CD4-positive, alpha-beta T cell treated with Interferon gamma for 1 hour (primary cell): ENCODE measurements around the gene C10orf67.
"Not testable (repeated sequence)": the region's sequence is repeated elsewhere in the genome, so short reads cannot be mapped to it uniquely, and the experiment has no call there.

Experiments used
- DNase-seq: peaks from one replicate; pipeline ENCODE4 v3.0.0-alpha.2; 2020

Gene C10orf67

DNA sequence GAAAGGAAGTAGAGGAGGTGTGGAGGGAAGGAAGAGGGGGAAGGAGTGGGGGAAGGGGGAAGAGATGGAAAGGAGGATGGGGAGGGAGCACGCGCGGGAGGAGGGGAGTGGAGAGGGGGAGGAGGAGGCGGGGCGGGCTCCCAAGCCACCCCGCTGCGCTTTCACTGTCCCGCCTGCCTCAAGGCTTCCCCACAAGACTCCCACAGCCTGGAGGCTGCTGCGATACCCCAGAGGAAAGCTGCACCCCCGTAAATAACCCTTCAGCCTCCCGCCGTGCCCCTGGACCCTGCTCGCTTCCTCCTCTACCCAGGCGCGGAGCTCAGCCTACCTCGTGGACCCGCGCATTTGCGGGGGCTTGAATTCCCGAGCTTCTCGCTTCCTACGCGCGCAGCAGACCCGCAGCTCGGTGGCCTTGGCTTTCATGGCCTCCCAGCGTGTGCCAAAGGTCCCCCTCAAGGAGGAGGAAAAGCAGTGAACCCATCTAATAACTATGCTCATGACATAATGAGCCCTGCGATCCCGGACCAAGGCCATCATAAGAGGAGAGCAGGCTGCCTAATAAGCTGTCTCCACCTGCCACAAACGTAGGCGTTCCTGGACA, at the start of gene C10orf67:
C10orf67 (minus strand) TSS at position 557 of the 601 bp plus-strand sequence; CDS start at position 534, 23 bp downstream.
- DNase-seq, result peak; percentile 4

DNA sequence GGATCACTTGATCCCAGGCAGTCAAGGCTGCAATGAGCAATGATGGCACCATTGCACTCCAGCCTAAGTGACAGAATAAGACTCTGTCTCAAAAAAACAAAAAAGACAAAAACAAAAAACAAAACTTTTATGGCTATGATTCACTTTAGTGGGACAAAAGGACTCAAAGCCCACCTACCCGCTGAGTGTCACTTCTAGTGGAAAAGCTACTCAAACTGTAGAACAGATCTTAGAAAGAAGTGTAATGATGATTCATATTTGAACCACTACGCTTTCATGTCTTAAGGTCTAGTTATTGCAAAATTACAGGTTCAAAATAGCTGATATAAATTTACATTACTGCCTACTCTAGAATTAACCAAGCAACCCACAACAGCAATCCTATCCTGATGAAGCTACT, 47.2 kb upstream of the C10orf67 start:
- no peak for DNase-seq

DNA sequence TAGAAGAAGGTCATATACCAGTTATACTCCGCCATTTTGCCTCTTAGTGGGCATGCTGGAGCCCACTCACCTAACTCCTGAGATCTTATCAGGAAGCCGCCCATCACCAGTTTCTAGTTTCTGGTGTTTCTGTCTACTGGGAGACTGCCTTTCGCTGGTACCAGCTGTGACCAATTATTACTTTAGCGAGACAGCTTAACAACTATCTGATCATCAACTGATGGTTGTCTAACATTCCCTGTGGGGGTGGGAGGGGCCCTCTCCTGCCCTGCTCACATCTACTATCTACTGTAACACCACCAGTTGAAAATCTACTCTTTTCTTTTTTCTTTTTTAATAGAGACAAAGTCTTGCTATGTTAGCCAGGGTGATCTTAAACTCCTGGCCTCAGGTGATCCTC, 46.2 kb upstream of the C10orf67 start:
- no peak for DNase-seq

DNA sequence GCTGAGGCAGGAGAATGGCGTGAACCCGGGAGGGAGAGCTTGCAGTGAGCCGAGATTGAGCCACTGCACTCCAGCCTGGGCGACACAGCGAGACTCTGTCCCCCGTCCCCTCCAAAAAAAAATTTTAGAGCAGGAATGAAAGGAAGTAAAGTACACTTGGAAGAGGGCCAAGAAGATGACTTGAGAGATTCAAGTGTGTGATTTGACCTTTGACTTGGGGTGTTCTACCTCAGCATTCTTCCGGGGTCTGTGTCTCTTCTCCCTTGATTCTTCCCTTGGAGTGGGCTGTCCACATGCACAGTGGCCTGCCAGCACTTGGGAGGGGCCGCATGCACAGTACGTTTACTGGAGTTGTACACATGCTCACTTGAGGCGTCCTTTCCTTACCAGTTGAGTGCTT, 45.8 kb upstream of the C10orf67 start:
- DNase-seq, result not testable (repeated sequence)

DNA sequence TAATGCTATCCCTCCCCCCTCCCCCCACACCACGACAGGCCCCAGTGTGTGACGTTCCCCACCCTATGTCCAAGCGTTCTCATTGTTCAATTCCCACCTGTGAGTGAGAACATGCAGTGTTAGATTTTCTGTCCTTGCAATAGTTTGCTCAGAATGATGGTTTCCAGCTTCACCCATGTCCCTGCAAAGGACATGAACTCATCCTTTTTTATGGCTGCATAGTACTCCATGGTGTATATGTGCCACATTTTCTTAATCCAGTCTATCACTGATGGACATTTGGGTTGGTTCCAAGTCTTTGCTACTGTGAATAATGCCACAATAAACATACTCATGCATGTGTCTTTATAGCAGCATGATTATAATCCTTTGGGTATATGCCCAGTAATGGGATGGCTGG, 42.9 kb upstream of the C10orf67 start:
- DNase-seq, result not testable (repeated sequence)

DNA sequence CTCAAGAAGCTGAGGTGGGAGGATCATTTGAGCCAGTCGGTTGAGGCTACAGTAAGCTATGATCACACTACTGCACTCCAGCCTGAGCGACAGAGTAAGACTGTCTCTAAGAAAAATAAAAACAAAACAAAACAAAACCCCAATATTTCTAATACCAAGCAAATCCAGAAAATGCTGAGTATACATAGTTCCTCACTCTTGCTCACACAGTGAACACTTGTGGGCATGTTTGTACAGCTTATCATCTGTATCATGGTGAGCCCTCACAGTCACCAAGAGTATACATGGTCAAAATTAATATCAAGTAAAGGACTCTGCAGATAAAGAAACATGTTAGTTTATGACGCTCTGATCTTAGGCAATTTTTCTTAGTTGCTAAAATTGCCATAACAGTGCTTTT, 41.5 kb upstream of the C10orf67 start:
- DNase-seq, result no peak

DNA sequence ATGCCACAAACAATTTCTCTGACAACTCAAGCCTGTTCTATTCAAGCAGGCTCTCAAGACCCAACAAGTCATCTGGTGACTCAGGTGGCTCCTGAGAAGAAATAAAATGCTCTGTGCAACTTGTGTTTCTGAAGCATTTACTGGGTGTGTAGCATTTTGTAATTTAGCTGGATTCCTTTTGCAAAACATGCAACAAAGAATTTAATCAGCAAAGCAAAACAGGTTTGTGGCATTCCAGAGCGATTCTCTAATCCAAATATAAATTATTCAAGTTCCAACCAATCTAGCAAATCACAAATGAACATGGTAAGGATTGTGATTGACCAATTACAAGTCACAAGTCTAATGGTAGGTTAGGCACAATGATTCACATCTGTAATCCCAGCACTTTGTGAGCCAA, 39.8 kb upstream of the C10orf67 start:
- DNase-seq, result no peak

DNA sequence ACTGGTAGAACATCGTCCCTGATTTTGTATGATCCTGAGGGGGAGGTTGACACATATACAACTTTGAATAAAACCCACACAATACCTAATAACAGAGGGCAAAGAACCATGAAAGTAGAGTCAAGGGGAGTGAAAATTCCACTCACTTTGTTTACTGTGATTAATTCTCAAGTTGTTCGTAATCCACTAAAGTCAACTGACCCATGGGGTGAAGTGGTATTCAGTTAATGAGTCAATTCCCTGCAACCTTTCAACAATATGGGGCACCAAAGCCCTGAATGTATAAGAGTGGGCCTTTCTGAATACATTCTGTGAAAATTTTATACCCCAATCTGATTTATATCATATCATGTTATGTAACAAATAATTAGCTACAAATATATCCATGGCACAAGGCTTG, 39.0 kb upstream of the C10orf67 start:
- DNase-seq, result no peak

DNA sequence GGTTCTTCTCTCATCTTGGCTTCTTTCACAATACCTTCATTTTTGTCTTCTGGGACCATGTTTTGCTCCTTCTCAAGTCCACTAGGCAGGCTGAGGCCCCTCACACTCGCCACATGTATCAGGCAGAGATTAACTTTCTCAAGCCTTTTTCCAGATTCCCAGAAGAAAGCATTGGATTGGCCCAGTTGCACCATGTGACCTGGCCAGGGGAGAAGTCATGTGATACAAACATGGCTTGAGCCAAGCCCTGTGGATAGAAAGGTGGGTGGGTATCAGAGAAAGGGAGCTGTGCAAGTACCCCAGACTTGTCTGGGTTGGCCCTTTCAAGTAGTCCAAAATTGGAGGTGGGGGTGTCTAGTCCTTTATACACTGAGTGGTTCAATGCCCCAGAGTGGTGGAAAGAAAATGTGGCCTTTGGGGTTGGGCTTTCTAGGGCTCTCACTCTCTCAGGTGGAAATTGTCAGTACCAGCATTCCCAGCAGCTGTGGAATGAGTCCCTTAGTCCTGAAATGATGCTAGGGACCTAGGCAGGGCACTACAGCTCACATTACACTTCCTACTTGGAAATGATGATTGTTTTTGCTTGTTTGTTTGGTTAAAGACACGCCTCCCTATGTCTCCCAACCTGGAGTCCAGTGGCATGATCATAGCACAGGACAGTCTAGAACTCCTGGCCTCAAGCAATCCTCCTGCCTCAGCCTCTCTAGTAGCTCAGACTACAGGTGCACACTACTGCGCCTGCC, 36.9 kb upstream of the C10orf67 start:
- DNase-seq, result no peak

DNA sequence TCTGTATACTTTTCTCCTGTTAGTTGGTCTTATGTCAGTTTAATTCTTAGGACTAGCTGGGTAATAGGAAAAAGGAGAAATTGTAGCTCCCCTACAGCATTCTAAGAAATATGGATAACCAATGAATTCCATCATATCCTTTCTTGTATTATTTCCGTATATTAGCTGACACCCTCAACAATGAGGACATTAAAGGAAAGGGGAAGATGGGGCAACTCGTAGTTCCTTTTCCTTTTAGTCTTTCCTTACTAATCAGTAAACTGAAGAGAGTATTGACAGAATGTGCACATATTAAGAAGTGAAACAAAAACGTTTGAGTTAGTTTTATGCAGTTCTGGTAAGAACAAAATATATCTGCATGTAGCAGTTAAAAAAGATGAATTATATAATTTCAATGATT, 35.1 kb upstream of the C10orf67 start:
- DNase-seq, result no peak

DNA sequence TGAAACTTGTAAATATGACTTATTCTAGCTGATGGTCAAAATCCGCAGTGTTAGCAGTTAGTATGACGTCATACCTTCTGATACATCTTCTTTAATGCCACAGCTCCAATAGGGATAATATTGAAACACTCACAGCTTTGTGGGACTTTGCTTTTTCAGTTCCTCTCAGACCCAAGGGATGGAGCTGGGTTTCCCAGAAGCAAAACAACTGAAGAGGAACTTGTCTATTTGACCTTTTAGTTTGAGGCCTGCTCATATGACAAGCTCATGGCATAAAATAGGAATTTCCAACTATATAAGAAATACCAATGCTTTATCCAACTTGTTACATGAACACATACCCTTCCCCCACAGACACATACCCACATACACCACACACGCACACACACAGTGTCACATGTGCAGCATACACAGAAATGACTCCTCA, 31.6 kb upstream of the C10orf67 start:
- peak; percentile 53 for DNase-seq

DNA sequence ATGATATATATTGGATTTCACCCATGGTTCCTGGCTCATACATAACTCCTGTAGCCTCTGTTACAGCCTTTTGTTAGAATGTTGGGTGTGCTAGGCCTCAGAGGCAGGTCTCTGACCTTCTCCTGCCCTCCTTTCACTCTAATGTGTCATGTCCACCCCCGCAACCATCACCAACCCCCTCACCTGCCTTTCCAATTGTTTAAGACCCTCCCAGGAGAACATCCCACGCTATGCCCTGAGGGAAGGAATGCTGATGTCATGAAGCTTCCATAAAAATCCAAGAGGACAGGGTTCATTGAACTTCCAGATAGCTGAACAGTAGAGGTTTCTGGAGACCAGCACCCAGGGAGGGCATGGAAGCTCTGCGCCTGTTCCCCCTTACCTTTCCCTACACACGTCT, 30.8 kb upstream of the C10orf67 start:
- DNase-seq, result no peak

DNA sequence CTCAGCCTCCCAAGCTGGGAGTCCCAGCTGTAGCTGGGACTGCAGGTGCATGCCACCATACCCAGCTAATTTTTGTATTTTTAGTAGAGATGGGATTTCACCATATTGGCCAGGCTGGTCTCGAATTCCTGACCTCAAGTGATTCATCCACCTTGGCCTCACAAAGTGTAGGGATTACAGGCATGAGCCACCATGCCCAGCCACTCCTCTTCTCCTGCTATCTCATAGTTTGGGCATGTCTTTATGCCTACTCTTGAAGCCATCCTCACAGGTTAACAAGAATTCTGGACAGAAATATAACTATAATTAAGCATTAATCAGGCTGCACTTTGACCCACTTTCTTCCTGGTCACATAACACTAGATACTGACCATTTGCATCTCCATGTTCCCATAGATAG, 28.6 kb upstream of the C10orf67 start:
- no peak for DNase-seq

DNA sequence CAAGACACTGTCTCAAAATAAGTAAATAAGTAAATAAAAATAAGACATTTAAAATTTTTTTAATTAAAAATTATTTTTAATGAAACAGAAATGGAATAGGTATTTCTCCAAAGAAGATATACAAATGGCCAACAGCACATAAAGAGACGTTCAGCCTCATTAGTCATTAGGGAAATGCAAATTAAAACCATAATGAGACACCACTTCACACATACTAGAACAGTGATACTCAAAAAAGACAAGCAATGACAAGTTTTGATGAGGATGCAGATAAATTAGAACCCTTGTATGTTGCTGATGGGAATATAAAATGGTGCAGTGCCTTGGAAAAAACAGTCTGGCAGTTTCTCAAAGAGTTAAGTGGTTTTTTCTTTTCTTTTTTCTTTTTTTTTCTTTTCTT, 26.5 kb upstream of the C10orf67 start:
- no peak for DNase-seq

DNA sequence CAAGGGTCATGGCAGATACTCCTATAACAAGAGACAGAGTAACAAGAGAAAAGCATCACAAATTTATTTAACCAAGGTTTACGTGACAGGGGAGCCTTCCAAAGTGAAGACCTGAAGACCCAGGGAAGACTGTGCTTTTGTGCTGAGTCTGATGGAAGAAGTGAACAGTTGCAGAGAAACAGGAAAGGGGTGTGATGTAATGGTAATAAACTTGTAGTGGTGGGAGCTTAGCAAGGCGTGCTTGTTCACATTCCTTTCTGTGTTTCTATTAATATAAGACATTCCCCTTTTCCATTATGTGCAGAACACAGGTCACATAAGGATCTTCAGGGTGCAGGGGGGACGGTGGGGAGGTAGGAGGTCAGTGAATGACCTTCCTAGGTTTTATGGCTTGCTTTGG, 25.5 kb upstream of the C10orf67 start:
- no peak for DNase-seq

DNA sequence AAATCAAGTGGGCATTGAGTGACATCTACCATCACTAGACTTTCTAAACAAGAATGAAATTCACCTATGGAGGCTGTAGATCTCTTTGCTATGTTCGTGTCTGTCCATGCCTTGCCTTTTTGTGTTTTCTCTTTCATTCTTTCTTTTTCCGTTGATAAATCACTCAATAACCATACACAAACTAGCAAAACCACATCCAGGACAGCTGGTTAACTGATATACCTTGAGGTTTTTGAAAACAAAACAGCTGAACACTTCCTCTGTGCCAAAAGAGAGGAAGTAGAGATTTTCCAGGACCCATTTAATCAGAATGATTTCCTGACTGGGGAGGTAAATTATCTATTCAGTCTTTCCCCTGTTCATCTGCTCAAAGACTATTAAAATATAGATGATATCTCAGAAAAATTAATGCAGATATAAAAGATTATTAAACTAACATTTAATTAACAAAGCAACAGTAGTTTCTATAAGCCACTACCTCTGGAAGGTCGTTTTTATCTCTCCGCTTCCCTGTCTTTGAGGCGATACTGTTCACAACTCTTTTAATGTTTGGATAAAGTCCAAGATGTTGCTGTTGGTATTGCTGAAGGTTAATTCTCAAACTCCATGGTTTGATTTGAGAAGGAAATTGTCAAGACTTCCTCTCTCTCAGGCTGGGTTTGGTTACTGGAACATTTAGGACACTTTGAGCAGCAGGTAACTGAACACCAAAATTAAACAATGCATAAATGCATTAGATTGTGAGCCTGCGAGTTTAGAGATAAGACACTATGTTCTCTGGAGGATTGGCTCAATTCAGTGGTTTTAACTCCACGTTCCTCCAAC, 24.4 kb upstream of the C10orf67 start:
- no peak for DNase-seq

DNA sequence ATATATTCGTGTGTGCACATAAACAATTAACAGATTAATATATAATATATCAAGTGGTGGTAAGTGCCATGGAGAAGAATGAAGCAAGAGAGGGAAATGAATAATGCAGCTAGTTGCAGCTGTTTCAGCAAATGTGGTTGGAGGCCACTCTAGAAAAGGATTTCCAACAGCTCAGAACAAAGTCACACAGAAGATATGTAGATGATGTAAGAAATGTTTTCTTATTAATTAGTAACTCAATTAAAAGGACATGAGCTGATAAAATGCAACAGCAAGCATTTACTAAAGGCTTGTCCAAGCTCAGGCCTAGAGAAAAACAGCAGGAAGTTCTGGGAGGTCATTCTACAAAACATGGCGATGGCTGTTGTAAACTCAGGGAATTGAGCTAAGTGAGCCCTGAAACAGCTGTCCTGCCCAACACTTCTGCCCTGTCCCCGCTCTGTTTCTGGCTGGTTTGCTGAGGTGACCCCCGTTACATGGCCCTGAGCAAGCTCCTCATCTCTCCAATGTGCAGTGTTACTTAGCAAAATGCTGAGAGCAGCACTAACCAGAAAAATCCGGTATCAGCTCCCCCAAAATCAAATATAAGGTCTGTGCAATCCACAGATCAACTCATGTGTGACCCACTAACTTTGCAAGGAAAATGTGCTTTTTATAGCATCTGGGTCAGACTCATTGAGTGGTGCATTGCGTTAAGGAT, 23.4 kb upstream of the C10orf67 start:
- no peak for DNase-seq

DNA sequence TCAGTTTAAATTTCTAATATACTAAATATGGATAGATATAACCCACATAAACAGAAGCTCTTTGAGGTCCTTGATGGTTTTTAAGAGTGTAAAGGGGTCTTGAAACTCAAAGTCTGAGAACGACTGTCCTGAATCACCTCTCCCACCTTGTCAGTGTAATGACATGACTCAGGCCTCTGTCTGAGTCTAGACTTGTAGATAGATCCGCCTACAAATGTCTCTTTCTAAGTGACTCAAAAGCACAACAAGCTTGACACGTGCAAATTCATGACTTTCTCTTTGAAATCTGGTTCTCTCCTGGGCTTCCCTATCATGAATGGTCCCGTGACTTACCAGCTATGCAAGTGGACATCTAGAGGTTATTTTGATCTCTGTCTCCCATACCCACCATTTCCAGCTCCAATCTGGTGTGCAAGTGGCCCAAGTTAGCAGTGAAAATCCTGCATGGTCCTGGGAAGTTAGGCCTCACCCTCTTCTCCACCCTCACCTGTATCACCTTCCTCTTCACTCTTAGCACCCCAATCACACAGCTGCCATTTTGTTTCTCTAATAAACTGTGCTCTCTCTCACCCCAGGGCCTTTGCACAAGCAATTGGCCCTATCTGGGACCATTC, 20.9 kb upstream of the C10orf67 start:
- DNase-seq, result not testable (repeated sequence)

DNA sequence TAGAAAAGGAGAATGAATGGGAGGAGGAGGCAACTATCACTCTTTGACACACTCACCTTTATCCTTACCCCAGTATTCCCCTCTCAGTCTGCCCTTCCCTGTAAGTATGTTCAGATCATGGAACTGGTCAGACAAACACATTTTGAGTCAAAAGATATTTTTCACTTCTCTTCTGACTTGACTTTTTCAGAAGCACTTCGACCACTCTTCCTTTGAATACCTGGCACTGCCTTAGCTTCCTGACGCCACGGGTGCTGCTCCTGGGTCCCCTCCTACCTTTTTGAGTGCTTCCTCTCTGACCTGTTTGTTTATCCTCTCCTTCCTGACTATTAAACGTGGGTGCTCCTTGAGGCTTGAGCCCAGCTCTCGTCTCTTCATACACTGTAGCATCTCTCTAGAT, 19.8 kb upstream of the C10orf67 start:
- DNase-seq, result no peak

DNA sequence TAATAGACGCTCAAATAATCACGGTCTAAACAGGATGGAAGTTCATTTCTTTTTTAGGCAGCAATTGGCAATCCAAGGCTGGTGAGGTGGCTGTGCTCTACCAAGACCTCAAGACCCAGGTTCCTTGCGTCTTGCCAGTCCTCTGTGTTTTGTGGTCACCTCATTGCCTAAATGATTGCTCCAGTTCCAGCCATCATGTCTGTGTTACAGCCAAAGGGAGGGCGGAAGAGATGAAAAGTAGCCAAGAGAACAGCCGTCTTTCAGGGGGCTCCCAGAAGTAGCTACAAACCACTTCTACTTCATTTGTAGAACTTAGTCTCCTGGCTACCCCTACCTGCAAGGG, 19.2 kb upstream of the C10orf67 start:
- DNase-seq, result no peak

DNA sequence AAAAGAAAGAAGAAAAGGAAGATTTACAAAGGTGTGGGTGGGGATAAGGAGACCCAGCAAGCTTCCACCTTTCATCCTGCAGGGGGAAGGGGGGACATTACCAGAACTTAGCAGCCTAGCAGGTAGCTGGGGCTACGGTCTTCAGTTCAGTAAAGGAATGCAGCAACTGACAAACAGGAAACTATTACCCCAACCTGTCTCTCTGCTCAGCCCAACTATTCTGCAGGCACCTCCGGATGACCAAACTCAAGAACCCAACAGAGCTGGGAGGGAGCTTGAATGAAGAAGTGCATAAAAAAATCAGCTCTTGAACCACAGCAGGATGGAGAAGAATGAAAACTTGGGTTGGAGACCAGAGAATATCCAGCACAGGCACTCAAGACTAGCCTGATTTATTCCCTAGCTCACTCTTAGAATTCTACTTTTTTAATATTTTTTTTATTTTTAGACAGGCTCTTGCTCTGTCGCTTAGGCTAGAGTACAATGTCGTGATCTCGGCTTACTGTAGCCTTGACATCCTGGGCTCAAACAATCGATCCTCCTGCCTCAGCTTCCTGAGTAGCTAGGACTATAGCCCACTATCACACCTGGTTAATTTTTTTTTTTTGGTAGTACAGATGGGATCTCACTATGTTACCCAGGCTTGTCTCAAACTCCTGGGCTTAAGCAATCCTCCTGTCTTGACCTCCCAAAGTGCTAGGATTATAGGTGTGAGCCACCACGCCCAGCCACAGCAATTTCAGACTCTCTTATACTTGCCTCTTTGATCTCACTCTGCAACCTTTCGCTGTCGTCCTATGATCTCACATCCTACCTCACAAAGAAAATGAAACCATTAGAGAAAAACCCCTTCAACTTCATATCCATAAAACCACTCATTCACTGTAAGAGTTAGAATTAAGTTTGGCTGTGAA, 18.5 kb upstream of the C10orf67 start:
- peak; percentile 13 for DNase-seq
